ENCODE measurements around the gene RABL2A. TPM values are rescaled to one million over a fixed set of nuclear protein-coding genes. Genes with fewer than 3 reads are reported as not detected.
"Not testable (repeated sequence)": the region's sequence is repeated elsewhere in the genome, so short reads cannot be mapped to it uniquely, and the experiment has no call there.

The RABL2A gene
- total RNA-seq, 1 donor from 2014 or later: 9.6 TPM

DNA sequence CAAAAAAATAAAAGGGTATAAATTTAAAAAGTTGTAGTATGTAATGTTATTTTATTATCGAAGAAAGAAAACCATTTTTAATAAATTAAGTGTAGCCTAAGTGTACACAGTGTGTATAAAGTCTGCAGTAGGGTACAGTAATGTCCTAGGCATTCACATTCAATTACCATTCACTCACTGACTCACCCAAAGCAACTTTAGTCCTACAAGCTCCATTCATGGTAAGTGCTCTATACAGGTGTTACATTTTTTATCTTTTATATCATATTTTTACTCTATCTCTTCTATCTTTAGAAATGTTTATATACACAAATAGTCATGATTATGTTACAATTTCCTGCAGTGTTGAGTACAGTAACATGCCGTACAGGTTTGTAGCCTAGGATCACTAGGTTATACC is 59.5 kb downstream of the RABL2A start:
- H3K4me3 ChIP-seq (ENCODE audit: low read depth, low read length): no peak overlapping the region
- DNase-seq (ENCODE audit: low read depth): peak; percentile 10
- TF ChIP-seq, protein P1, sequence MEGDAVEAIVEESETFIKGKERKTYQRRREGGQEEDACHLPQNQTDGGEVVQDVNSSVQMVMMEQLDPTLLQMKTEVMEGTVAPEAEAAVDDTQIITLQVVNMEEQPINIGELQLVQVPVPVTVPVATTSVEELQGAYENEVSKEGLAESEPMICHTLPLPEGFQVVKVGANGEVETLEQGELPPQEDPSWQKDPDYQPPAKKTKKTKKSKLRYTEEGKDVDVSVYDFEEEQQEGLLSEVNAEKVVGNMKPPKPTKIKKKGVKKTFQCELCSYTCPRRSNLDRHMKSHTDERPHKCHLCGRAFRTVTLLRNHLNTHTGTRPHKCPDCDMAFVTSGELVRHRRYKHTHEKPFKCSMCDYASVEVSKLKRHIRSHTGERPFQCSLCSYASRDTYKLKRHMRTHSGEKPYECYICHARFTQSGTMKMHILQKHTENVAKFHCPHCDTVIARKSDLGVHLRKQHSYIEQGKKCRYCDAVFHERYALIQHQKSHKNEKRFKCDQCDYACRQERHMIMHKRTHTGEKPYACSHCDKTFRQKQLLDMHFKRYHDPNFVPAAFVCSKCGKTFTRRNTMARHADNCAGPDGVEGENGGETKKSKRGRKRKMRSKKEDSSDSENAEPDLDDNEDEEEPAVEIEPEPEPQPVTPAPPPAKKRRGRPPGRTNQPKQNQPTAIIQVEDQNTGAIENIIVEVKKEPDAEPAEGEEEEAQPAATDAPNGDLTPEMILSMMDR (IDR thresholded peaks at IDR 0.05; ENCODE audit: insufficient read depth, low read length, poor library complexity, severe bottlenecking): no peak
- H3K27me3 ChIP-seq (ENCODE audit: control insufficient read depth, insufficient read depth, low read length): no peaks in the 10 kb centered on the region
- no peaks in the 10 kb centered on the region for H3K36me3 ChIP-seq (ENCODE audit: control insufficient read depth, insufficient read depth, low read length)

DNA sequence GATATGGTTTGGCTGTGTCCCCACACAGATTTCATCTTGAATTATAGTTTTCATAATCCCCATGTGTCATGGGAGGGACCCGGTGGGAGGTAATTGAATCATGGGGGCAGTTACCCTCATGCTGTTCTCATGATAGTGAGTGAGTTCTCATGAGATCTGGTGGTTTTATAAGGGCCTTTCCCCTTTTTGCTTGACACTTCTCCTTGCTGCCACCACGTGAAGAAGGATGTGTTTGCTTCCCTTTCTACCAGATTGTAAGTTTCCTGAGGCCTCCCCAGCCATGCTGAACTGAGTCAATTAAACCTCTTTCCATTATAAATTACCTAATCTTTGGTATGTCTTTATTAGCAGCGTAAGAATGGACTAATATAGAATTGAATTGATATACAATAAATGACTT is 63.8 kb downstream of the RABL2A start:
- H3K27me3 ChIP-seq (ENCODE audit: control insufficient read depth, insufficient read depth, low read length); H3K4me3 ChIP-seq (ENCODE audit: low read depth, low read length); H3K36me3 ChIP-seq (ENCODE audit: control insufficient read depth, insufficient read depth, low read length); DNase-seq (ENCODE audit: low read depth): not testable (repeated sequence)

Other genes starting within 250 kb of the RABL2A start
- 19.9 and 23.1 TPM in 2 replicates for gene ZNG1B, start 189.6 kb upstream of the RABL2A start, total RNA-seq
- not detected in 2 replicates for gene FOXD4L1, start 128.6 kb upstream of the RABL2A start, total RNA-seq
- 61.7 and 66.3 TPM in 2 replicates for gene SLC35F5, start 129.4 kb downstream of the RABL2A start, total RNA-seq